Thoracic aorta (tissue), 2 donors: Measurements from ENCODE around the gene NDUFAB1. TPM values are rescaled to one million over a fixed set of nuclear protein-coding genes. Genes with fewer than 3 reads are reported as not detected.
"Not testable (repeated sequence)": the region's sequence is repeated elsewhere in the genome, so short reads cannot be mapped to it uniquely, and the experiment has no call there.

Source experiments
- ATAC-seq: fragments of 150-250 bp; one replicate; pipeline ENCODE4 v1.8.0; 2017; ENCODE audit warnings: low read depth; ENCODE audit not compliant: insufficient number of reproducible peaks, low FRiP score
- DNase-seq: peaks from one replicate; pipeline ENCODE4 v3.0.0-alpha.2; 2020; ENCODE audit warnings: low spot score
- H3K27ac ChIP-seq, 2 donors: fragments of 200-600 bp; sonication (generic); 1 replicate in 1 of 2; 2 replicates in 1 of 2; pipeline ENCODE4 v1.5.1; 2016; ENCODE audit warnings: mild to moderate bottlenecking in 2 of 2, moderate library complexity in 2 of 2
- H3K27me3 ChIP-seq: fragments of 200-600 bp; sonication (generic); replicated peaks from 2 replicates; pipeline ENCODE4 v1.6.0; 2016; ENCODE audit warnings: mild to moderate bottlenecking; ENCODE audit not compliant: insufficient read depth
- H3K36me3 ChIP-seq: fragments of 200-600 bp; sonication (generic); one replicate; pipeline ENCODE4 v1.5.1; 2016
- H3K4me1 ChIP-seq, 2 donors: fragments of 200-600 bp; sonication (generic); 1 replicate in 1 of 2; 2 replicates in 1 of 2; pipeline versions ENCODE4 v1.5.1 to v1.6.0; 2016; ENCODE audit warnings: low read depth in 2 of 2, mild to moderate bottlenecking in 1 of 2; ENCODE audit not compliant: control insufficient read depth in 1 of 2
- H3K4me3 ChIP-seq: fragments of 200-600 bp; sonication (generic); 2 replicates; pipeline ENCODE4 v1.5.1; 2016; ENCODE audit warnings: mild to moderate bottlenecking
- H3K9me3 ChIP-seq: fragments of 200-600 bp; sonication (generic); 2 replicates; pipeline ENCODE4 v1.5.1; 2016
- CTCF ChIP-seq: fragments of 200-600 bp; sonication (generic); IDR thresholded peaks from one replicate; pipeline ENCODE4 v1.5.1; 2019; ENCODE audit warnings: antibody characterized with exemption
- total RNA-seq, 2 donors: library from RNA; depleted of rRNA; stranded (reverse); fragments of >200 nt; gene quantifications; one replicate each; pipeline versions ENCODE4 v1.1.0 to v1.2.3, GENCODE V29; 2016

NDUFAB1 gene
- total RNA-seq, 2 donors from 2014 or later: 48.7 to 63.1 TPM

DNA sequence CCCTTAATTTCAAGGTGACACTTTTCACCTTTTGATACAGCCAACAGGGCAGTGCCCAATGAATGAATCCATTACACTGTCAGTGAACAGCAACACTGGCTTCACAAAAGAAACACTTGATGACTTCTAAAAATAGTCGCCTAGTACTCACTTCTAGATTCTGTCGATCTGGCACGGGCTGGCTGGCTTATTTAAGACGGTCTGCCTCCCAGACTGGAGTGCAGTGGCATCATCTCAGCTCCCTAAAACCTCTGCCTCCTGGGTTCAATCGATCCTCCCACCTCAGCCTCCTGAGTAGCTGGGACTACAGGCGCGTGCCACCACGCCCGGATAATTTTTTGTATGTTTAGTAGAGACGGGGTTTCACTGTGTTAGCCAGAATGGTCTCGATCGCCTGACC, 1.9 kb downstream of the NDUFAB1 start:
- ATAC-seq: no peak

GRCh38 chr16:23590181-23590580, 5.9 kb downstream of the NDUFAB1 start:
- peaks cover 5 to 12% of the 10 kb centered on the region in 2 donors for H3K4me1 ChIP-seq
- no peak overlapping the region for H3K4me3 ChIP-seq
- no peaks in the 10 kb centered on the region for H3K9me3 ChIP-seq
- no peak for ATAC-seq
- H3K27me3 ChIP-seq: no peaks in the 10 kb centered on the region
- peaks cover 52% of the 10 kb centered on the region for H3K36me3 ChIP-seq
- no peak overlapping the region for H3K27ac ChIP-seq
- no peak for TF ChIP-seq CTCF
- DNase-seq: no peak

More for the DNA sequence above, 1.9 kb downstream of the NDUFAB1 start:
- H3K4me3 ChIP-seq: no peak overlapping the region
- no peak for TF ChIP-seq CTCF
- H3K27ac ChIP-seq: no peak overlapping the region
- no peaks in the 10 kb centered on the region for H3K9me3 ChIP-seq
- H3K4me1 ChIP-seq: peaks cover 8 to 15% of the 10 kb centered on the region in 2 donors
- H3K27me3 ChIP-seq: no peaks in the 10 kb centered on the region
- no peak for DNase-seq
- peaks cover 22% of the 10 kb centered on the region for H3K36me3 ChIP-seq

DNA sequence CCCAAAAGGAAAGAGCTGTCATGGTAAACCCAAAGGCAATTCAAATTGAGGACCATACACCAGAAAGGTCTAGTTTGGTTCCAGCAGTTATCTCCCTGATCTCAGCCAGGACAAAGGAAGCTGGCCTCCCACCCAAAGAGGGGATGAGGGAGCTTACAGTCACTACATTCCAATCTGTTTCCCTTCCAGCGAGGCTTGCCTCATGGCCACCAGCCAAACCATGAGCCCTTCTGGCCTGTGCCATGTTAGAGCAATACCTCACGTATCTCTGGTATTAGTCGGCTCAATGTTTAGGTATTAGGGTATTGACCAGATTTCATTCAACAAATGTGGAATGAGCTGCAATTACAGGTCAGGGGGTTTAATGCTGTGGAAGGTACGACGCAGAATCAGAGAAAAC, 8.4 kb downstream of the NDUFAB1 start:
- no peak for DNase-seq
- no peak overlapping the region for H3K27ac ChIP-seq
- no peaks in the 10 kb centered on the region for H3K27me3 ChIP-seq
- H3K4me3 ChIP-seq: no peak overlapping the region
- peaks cover 61% of the 10 kb centered on the region for H3K36me3 ChIP-seq
- no peak for TF ChIP-seq CTCF
- no peaks in the 10 kb centered on the region for H3K9me3 ChIP-seq
- ATAC-seq: no peak
- H3K4me1 ChIP-seq: no peaks in the 10 kb centered on the region

DNA sequence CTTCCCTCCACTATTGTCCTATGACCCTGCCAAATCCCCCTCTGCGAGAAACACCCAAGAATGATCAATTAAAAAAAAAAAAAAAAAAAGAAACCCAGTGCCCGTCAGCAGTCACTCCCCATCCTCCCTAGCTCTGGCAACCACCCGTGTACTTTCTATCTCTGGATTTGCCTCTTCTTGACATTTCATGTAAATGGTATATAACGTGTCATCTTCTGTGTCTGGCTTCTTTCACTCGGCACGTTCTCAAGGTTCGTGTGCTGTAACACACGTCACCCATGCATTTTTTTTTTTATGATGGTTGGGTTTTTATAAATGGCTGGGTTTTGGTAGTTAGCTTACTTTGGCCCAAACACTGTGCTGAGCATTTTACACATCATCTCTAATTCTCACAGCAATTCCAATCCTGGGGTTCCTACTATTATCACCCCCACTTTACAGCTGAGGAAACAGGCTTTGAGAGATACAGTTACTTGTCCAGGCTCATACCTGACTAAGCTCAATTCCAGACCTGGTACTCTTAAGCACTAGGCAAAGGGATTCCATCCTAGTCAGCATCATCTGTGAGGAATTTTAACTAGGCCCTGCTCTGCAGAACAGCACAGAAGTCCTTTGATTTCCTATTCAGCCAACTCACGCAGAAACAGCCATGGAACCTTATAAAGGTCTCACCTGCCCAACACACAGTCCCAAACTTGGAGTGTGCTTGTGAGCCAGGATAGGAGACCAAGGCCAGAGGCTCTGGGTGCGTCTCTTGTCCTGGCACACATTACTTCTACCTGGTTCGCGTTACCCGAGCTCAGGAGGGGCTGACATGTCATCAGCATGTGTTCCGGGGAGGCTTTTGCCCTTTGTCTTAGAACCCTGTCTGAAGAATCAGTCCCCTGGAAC, 11.7 kb downstream of the NDUFAB1 start:
- Histone ChIP-seq H3K4me1 (no peaks in the 10 kb centered on the region), H3K27ac (no peak overlapping the region), H3K27me3 (no peaks in the 10 kb centered on the region), H3K36me3 (peaks cover 57% of the 10 kb centered on the region), H3K9me3 (no peaks in the 10 kb centered on the region), H3K4me3 (no peak overlapping the region)
- no peak for DNase-seq
- ATAC-seq: no peak
- no peak for TF ChIP-seq CTCF

DNA sequence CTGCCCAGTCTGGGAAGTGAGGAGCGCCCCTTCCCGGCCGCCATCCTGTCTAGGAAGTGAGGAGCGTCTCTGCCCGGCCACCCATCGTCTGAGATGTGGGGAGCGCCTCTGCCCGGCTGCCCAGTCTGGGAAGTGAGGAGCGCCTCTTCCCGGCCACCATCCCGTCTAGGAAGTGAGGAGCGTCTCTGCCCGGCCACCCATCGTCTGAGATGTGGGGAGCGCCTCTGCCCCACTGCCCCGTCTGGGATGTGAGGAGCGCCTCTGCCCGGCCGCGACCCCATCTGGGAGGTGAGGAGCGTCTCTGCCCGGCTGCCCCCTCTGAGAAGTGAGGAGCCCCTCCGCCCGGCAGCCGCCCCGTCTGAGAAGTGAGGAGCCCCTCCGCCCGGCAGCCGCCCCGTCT, 12.8 kb downstream of the NDUFAB1 start:
- peaks cover 56% of the 10 kb centered on the region for H3K36me3 ChIP-seq
- H3K4me1 ChIP-seq, H3K27ac ChIP-seq, ATAC-seq, H3K4me3 ChIP-seq, DNase-seq, H3K27me3 ChIP-seq, H3K9me3 ChIP-seq: not testable (repeated sequence)
